Ovary (tissue), 3 donors: ENCODE measurements around the gene KLHL18.

ENCODE experiments used
- CTCF ChIP-seq, 3 donors: fragments of 450-650 bp in 2 of 3; fragments of 200-600 bp in 1 of 3; IDR thresholded peaks; one replicate each; pipeline versions ENCODE4 v1.5.1 to v1.8.0; 2016 to 2022; ENCODE audit warnings: antibody characterized with exemption in 3 of 3, mild to moderate bottlenecking in 1 of 3
- EP300 ChIP-seq: sonication (generic); formaldehyde crosslinking; IDR thresholded peaks from one replicate; pipeline ENCODE4 v1.6.1; 2017; ENCODE audit warnings: antibody characterized with exemption
- POLR2A ChIP-seq: fragments of 450-650 bp; IDR thresholded peaks from one replicate; pipeline ENCODE4 v1.6.1; 2017; ENCODE audit warnings: antibody characterized with exemption, mild to moderate bottlenecking, moderate library complexity
- donor health status: DM: no; HTN: no; CAD: no.

DNA sequence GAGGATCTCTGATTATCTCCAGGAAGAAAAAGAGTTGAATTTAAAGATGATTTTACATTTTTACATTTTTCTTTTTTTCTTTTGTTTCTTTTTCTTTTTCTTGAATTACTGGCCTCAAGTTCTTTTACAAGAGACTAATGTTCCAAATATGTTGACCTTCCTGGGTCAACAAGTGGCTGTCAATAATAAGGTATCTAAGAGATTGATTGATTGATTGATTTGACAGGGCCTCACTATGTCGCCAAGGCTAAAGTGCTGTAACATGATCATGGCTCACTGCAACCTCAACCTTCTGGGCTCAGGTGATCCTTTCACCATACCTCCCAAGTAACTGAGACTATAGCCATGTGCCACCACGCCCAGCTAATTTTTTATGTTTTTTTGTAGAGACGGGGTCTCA is 44.7 kb upstream of the KLHL18 start:
- TF ChIP-seq CTCF (IDR thresholded peaks at IDR 0.05) (no peak), EP300 (no peak), POLR2A (no peak)
